Hepatic stellate cell (primary cell): Measurements from ENCODE around the gene TENT4B.
A peak's percentile ranks its signal among the peaks of the same experiment; 100 is the strongest.

ENCODE experiments used
- DNase-seq: peaks from one replicate; pipeline ENCODE4 v3.0.0; 2011; ENCODE audit warnings: low spot score

Gene TENT4B

DNA sequence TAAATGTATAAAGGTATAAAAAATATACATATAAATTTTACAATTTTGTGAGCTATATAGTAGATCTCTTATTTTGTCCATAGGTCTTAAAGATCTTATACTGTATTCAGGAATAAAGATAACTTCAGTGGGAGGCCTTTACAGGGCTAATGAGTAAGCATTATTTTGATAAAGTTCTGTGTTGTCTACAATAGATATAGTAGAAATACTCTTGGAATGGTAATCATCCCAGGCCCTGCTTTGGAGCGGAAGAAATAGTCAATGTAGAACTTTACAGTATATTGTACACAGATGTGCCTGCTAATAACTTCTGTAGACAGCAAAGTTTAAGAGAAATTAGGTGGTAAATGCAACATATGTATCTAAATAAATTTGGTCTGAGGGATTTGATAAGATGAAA is 42.6 kb downstream of the TENT4B start:
- no peak for DNase-seq

- DNase-seq = no peak
Measured at GRCh38 chr16:50197582-50197981, 44.5 kb downstream of the TENT4B start.

- DNase-seq = no peak
Measured at GRCh38 chr16:50198802-50199403, 45.8 kb downstream of the TENT4B start.

DNA sequence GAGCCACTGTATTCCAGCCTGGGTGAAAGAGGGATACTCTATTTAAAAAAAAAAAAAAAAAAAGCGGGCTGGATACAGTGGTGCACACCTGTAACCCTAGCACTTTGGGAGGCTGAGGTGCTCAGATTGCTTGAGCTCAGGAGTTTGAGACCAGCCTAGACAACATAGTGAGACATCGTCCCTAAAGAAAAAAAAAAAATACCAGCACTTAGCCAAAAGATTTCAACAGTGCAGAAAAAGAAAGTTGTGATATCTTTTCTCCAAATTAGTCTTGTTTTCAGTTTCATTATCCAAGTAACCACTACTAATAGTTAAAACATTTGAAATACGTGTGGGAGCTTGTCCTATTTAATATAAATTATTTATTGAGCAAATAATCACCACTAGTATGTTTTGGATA is 48.7 kb downstream of the TENT4B start:
- no peak for DNase-seq

GRCh38 chr16:50202926-50203624 is 50.0 kb downstream of the TENT4B start:
- peak; percentile 72 for DNase-seq

GRCh38 chr16:50203681-50204080 is 50.6 kb downstream of the TENT4B start:
- DNase-seq = no peak

DNA sequence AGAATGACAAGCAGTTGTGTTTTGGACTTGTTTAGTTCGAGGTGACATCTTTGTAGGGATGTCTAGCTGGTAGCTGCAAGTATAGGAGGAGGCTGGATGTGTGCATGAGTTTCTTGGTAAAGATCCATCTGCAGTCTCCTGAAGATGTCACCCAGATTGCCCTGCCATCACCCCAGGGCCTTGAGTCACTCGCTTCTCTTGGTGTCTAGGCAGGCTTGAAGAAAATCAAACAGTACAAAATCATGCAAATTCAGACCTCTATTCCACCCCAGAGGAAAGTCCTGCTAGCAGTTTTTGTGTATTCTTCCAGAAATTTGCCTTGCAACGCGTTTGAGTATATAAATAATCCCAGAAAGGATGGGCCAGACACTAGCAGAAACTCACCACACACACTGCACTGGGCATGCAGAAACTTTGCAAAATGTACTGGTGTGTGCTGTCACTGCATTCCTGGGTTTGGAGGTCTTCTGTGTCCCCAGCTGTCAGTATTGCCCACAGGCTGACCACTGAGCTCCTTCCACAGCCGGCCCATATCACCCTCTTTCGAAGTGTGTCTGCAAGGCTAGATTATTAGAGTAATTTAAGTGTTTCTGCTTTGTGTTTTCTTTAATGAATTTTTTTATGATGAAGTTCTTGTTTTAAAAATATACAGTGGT is 51.5 kb downstream of the TENT4B start:
- no peak for DNase-seq

DNA sequence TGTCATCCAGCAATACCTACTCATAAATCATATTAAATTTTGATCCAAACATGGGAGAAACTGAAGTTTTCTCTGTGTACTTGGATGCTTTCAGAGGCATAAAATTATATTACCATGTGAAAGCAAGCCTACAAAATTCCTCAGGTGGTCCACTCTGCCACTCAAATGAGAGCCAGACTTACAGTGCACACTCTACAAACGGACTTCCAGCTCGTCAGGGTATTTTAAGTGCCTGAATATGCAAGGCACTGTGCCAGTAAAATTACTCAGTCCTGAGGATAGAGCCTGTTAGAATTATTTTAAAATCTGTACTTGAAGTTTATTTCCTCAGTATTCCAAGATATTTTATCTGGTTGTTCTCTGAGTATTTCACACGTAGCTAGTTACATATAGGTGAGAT is 54.5 kb downstream of the TENT4B start:
- no peak for DNase-seq

- peak; percentile 23 for DNase-seq
Measured at GRCh38 chr16:50208460-50208931, 55.4 kb downstream of the TENT4B start.

DNA sequence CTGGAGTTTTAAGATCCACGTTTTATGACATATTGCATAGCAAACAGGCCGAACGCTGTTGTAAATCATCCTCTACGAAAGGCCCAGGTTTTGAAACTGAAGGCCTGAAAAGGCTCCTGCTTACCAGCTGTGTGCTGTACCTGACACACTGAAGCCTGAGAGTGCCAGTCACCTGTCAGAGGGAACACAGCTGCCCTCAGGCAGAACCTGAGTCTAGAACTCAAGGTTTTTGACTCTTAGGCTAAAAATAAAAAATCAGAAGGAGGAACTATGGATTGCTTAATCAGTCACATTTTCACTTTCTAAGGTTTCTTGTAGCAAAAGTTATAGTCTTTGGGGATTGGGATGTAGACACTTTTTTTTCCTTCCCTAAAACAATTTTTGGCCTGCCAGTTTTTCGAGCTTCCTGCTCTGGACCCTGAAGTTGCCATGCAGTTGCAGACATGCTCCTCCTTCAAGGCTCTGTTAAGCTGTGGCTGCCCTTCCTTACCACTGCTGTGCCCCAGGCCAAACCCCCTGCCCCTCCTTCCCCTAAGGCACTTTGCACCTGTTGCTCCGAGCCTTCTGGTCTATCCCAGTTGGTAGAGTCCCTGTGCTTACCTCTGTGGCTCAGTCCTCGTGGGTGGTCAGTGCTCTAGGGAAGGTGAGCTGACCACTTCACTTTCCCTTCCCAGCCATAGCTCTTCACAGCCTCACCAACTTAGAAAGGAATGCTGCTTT is 56.6 kb downstream of the TENT4B start:
- DNase-seq = no peak

GRCh38 chr16:50210266-50211038 is 57.3 kb downstream of the TENT4B start:
- DNase-seq = peak; percentile 66

GRCh38 chr16:50213939-50214519 is 60.9 kb downstream of the TENT4B start:
- peak; percentile 29 for DNase-seq

DNA sequence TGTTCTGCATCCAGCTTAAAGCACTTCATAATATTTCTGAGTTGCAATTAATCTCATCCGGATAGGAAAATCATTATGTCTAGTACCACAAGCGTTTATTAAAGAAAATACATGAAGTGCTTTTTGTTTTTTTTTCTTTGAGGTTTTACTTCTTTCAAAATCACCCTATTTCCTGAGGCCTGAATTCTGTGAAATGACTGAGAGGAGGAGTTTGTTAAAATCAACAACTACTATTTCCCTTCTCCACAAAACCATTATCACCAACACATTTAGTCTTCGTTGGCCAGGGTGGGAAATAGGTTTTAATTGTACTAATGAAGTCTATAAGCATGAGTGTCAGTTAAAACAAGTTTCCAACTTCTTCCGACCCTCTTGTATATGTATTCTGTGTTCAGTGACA is 62.6 kb downstream of the TENT4B start:
- DNase-seq = no peak

GRCh38 chr16:50216231-50216630 is 63.1 kb downstream of the TENT4B start:
- DNase-seq = no peak

DNA sequence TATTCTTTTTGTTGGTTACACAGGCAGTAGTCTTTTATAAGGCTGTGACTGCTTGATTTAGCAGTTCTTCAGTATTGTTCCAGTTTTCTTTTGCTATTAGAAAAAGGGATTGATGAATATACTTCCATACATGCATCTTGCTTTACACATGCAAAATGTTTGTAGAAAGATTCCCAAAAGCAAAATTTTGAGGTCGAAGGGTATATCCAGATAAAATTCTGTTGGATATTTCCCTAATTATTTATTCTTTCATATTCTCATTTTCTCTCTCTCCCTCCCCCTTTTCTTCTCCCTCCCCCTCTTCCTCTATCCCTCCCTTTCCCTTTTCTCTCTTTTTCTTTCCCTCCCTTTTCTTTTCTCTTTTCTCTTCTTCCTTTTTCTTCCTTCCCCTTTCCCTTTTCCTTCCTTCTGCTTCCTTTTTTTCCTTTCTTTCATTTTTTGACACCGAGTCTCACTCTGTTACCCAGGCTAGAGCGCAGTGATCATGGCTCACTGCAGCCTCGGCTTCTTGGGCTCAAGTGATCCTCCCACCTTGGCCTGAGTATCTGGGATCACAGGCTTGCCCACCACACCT is 66.4 kb downstream of the TENT4B start:
- DNase-seq = no peak

- no peak for DNase-seq
Measured at GRCh38 chr16:50224286-50224685, 71.2 kb downstream of the TENT4B start.

GRCh38 chr16:50227120-50227519 is 74.0 kb downstream of the TENT4B start:
- no peak for DNase-seq

GRCh38 chr16:50227665-50228064 is 74.6 kb downstream of the TENT4B start:
- no peak for DNase-seq

- no peak for DNase-seq
Measured at GRCh38 chr16:50228364-50228868, 75.3 kb downstream of the TENT4B start.

- no peak for DNase-seq
Measured at GRCh38 chr16:50229149-50229726, 76.1 kb downstream of the TENT4B start.
